MG63 (cell line): ENCODE measurements around the gene BTLA. TPM values are rescaled to one million over a fixed set of nuclear protein-coding genes. Genes with fewer than 3 reads are reported as not detected.
"Not testable (repeated sequence)": the region's sequence is repeated elsewhere in the genome, so short reads cannot be mapped to it uniquely, and the experiment has no call there.

Source experiments
- DNase-seq: peaks from one replicate; pipeline ENCODE4 v3.0.0-alpha.2; 2020
- H3K27me3 ChIP-seq: fragments of 250-450 bp; sonication (Bioruptor Pico); 2 replicates; pipeline ENCODE4 v1.5.1; 2020; ENCODE audit warnings: mild to moderate bottlenecking, moderate library complexity
- H3K36me3 ChIP-seq: fragments of 250-450 bp; sonication (Bioruptor Pico); 2 replicates; pipeline ENCODE4 v1.5.1; 2020; ENCODE audit warnings: mild to moderate bottlenecking, moderate library complexity
- H3K4me3 ChIP-seq: fragments of 250-450 bp; sonication (Bioruptor Pico); 2 replicates; pipeline ENCODE4 v1.5.1; 2020; ENCODE audit warnings: mild to moderate bottlenecking, moderate library complexity
- H3K9me3 ChIP-seq: fragments of 250-450 bp; sonication (Bioruptor Pico); 2 replicates; pipeline ENCODE4 v1.5.1; 2020; ENCODE audit warnings: mild to moderate bottlenecking, moderate library complexity
- total RNA-seq: library from RNA; depleted of rRNA; stranded (reverse); fragments of >200 nt; shearing (Covaris generic); gene quantifications from 2 replicates; pipeline ENCODE4 v1.2.3, GENCODE V29; 2014; ENCODE audit warnings: low replicate concordance

The BTLA gene
- total RNA-seq, 1 experiment from 2014 or later = not detected

DNA sequence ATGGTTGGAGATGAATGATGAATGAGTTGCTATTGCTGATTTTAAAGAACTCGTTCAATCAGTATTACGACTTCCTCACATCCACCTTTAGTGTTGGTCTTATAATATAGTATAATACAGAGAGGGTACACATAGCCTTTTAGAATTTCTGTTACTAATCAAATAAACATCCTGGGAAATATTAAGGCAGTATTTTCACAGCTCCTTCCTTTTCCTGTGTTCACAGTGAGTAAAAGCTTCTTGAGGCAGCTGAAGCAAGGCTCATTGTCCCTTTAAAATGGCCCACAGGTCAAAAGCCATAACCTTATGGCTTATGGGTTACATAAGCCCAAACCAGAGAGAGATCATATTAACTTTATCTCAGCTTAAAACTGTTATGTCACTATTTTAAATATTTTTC lies 1.3 kb upstream of the BTLA start:
- no peak overlapping the region for H3K4me3 ChIP-seq
- H3K9me3 ChIP-seq = no peaks in the 10 kb centered on the region
- no peaks in the 10 kb centered on the region for H3K36me3 ChIP-seq
- DNase-seq = no peak
- H3K27me3 ChIP-seq = peaks cover 2% of the 10 kb centered on the region

DNA sequence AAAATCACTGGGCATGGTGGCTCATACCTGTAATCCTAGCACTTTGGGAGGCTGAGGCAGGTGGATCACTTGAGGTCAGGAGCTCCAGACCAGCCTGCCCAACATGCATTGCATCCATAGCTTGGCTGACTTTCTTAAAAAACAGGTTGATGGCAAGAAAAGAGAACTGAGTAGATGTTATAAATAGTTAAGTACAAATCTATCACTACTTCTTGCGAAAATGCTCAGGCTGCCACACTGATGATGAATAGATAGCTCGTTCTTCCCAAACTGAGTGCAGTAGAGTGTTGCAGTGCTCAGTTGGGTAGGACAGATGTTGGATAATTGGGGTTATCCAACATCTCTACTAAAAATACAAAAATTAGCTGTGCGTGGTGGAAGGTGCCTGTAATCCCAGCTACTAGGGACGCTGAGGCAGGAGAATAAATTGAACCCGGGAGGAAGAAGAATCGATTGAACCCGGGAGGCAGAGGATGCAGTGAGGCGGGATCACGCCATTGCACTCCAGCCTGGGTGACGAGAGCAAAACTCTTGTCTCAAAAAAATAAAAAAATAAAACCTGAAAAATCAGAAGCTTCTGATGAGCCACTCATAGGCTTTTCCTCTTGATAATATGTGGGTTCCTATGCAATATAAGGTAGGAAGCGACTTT lies 1.2 kb downstream of the BTLA start:
- H3K36me3 ChIP-seq = no peaks in the 10 kb centered on the region
- peaks cover 2% of the 10 kb centered on the region for H3K27me3 ChIP-seq
- H3K4me3 ChIP-seq = no peak overlapping the region
- DNase-seq = no peak
- H3K9me3 ChIP-seq = no peaks in the 10 kb centered on the region

DNA sequence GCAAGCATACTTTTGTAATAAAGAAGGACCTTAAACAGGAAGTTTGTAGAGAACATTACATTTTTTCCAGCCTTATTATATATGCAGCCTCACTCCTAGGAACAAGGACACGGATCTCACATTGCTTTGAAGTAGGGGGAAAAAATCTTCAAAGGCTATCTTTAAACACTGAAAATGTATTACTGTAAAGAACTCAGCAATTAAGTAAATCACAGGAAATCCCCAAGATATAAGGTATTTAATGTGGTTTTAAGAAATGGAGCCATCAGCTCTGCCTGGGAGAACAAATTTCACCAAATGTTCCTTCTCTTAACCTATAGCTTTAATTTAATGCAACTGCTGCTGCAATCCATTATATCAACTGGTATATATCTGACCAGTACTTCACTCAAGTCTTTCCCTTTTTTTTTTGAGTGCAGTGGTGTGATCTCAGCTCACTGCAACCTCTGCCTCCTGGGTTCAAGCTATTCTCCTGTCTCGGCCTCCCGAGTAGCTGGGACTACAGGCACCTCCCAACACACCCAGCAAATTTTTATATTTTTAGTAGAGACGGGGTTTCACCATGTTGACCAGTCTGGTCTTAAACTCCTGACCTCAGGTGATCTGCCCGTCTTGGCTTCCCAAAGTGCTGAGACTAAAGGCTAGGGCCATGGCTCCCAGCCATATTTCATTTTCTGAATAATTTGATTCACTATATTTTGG lies 2.8 kb downstream of the BTLA start:
- no peak for DNase-seq

DNA sequence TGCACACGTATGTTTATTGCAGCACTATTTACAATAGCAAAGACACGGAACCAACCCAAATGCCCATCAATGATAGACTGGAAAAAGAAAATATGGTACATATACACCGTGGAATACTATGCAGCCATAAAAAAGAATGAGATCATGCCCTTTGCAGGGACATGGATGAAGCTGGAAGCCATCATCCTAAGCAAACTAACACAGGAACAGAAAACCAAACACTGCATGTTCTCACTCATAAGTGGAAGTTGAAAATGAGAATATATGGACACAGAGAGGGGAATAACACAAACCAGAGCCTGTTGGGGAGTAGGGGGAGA lies 4.9 kb downstream of the BTLA start:
- not testable (repeated sequence) for H3K4me3 ChIP-seq, H3K9me3 ChIP-seq, DNase-seq, H3K36me3 ChIP-seq, H3K27me3 ChIP-seq

More for the DNA sequence above, 2.8 kb downstream of the BTLA start:
- Histone ChIP-seq H3K27me3 (peaks cover 2% of the 10 kb centered on the region), H3K9me3 (no peaks in the 10 kb centered on the region), H3K4me3 (no peak overlapping the region), H3K36me3 (no peaks in the 10 kb centered on the region)

DNA sequence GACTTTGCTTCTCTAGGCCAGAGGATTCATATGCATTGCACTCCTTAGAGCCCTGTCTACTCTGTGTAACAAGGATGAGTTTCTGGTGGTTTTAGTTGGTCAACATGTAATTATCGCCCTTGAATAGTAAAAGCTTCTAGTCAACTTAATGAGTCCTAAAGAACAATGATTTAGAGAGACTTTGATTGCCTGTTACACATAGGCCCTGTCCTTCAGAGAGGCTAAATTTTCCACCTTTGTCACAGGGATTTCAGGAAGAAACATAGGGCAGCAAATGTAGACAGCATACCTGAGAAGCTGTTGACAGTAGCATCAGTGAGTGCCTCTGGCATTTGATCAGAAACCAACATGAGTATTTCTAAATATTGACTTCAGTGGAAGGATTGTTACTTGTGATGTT lies 7.1 kb downstream of the BTLA start:
- H3K9me3 ChIP-seq = no peaks in the 10 kb centered on the region
- peaks cover 2% of the 10 kb centered on the region; the same call in 1 of the 2 replicates for H3K27me3 ChIP-seq
- no peak for DNase-seq
- H3K36me3 ChIP-seq = no peaks in the 10 kb centered on the region
- no peak overlapping the region for H3K4me3 ChIP-seq

DNA sequence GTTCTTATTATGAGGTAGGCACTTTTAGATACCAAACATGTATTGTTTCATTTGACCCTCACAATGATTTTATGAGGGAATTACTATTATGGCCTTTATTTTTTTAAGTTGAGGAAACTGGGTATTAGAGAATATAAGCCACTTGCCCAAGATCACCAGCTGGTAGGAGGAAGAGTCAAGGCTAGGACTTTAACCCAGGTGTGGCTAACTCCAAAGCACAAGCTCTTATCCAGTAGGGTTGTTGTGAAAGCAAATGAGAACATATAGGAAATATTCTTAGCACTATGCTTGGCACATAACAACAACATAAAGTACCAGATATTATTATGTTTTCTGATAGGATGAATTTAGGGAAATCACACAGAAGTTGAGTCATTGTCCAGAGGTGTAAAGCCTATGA lies 7.9 kb downstream of the BTLA start:
- Histone ChIP-seq H3K9me3 (no peaks in the 10 kb centered on the region), H3K27me3 (peaks cover 2% of the 10 kb centered on the region; the same call in 1 of the 2 replicates), H3K36me3 (no peaks in the 10 kb centered on the region), H3K4me3 (no peak overlapping the region)
- DNase-seq = no peak

DNA sequence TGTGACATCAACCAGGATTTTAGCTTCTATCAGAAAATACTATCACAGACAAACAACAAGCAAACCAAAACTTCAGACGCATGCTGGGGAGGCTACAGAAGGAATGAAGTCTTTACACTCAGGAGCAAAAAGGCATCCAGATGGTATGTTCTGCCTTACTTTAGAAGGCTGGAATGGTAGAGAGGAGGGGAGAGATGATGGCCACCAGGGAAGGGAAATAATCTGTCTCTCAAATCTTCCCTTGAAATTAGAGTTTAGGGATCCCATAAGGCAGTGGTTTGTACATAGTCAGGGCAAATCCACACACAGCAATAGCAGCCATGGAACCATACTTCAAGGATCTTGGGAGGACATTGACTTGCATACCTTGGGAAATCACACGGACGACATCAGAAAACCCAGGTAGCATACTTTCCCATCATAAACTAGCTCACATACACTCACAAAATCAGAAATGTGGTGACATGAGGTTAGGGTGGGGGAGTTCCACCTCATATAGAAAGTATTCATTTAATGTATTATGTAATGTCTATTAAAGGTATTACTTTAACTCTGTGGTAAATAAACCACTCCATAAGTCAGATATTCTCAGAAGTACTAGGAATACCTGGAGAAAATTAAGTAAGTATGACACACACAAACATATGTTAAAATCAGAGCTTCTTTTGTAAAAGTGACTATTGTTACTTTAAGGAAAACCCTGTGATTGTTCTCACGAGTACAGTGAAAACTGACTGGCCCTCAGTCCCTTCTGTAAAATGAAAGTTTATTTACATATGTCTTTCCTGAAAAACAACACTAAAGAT lies 9.4 kb downstream of the BTLA start:
- H3K36me3 ChIP-seq = no peaks in the 10 kb centered on the region

DNA sequence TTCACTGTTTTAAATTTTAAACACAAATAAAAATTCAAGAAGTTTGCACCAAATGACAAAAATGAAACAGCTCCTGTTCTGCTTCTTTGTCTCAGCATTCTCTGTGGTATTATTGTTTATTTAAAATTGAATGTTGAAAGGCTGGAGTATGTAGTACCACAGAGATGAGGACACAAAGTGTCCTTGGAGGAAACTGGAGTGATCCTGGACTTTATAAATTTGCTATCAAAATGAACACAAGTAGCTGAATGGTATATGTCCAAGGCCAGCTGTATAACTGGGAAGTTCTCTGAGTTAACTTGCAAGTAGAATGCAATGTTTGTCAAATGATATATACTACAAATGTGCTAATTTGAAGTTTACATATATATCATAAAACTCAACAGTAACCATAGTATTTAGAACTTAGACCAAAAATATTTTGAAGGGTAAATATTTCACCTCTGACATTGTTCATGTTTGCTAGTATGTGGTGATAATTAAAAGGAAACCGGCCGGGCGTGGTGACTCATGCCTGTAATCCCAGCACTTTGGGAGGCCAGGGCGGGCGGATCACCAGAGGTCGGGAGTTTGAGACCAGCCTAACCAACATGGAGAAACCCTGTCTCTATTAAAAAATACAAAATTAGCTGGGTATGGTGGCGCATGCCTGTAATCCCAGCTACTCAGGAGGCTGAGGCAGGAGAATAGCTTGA lies 12.3 kb downstream of the BTLA start:
- H3K4me3 ChIP-seq = no peak overlapping the region
- H3K27me3 ChIP-seq = no peaks in the 10 kb centered on the region
- peak; percentile 39 for DNase-seq
- H3K36me3 ChIP-seq = no peaks in the 10 kb centered on the region
- H3K9me3 ChIP-seq = no peaks in the 10 kb centered on the region

More for the DNA sequence above, 9.4 kb downstream of the BTLA start:
- Histone ChIP-seq H3K27me3 (no peaks in the 10 kb centered on the region), H3K4me3 (no peak overlapping the region), H3K9me3 (no peaks in the 10 kb centered on the region)
- DNase-seq = no peak

DNA sequence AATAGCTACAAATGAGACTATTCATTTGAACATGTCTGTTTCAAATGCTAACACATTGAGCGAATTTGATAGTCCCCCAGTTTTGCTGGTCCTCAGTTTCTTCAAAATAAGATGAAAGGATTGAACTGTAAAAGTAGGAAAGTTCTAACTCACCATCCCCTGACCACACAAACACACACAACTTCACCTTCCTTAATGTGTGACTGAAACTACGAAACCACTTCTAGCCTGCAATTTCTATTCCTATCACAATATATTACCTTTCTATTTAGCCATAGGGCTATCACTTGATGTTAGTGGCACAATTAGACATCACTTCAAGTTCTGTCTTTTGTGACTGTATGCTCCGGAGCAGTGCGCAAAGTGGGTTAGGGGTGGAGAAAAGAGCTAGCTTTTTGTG lies 14.9 kb downstream of the BTLA start:
- DNase-seq = no peak
- no peaks in the 10 kb centered on the region for H3K27me3 ChIP-seq
- no peaks in the 10 kb centered on the region for H3K9me3 ChIP-seq
- no peak overlapping the region for H3K4me3 ChIP-seq
- no peaks in the 10 kb centered on the region for H3K36me3 ChIP-seq

DNA sequence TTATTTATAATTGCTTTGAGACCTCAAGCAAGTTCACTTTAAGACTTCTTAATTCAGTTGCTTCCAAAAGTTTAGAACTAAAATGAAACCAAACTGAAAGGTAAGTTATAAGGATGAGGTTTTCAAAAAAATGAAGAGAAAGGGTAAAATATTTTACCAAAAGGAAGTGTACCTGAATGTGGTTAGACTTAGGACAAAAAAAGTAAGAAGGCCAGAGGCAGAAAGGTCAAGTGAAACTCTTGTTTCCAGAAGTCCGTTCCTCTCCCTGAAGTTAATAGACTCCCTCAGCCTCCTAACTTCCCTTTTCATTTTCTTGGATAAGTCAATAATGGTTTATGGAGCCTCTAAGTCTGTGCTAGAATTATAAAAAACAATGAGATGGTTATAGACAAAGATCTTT lies 16.6 kb downstream of the BTLA start:
- 0 out of 2 replicates have a peak, but pooled peaks cover 4% of the 10 kb centered on the region for H3K9me3 ChIP-seq
- H3K4me3 ChIP-seq = no peak overlapping the region
- DNase-seq = no peak
- H3K27me3 ChIP-seq = no peaks in the 10 kb centered on the region; the same call in 1 of the 2 replicates
- no peaks in the 10 kb centered on the region for H3K36me3 ChIP-seq

DNA sequence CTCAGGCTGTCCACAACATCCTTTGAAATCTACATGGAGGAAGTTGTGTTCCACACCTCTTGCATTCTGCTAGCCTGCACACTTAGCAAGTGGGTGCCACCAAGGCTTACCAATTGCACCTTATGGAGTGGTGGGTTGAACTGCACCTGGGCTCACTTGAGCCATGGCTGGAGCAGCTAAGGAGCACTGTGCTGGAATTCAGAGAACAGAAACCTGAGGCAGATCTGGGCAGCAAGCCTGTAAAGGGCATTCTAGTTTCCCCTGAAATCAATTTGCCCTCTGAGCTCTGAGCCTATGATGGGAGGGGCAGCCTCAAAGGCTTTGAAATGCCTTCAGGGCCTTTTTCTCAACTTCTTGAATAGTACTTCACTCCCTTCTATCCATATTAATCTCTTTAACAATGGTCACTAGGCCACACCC lies 18.0 kb downstream of the BTLA start:
- Histone ChIP-seq H3K27me3 (peaks cover 4% of the 10 kb centered on the region), H3K36me3 (no peaks in the 10 kb centered on the region), H3K4me3 (no peak overlapping the region), H3K9me3 (0 out of 2 replicates have a peak, but pooled peaks cover 4% of the 10 kb centered on the region)
- no peak for DNase-seq

DNA sequence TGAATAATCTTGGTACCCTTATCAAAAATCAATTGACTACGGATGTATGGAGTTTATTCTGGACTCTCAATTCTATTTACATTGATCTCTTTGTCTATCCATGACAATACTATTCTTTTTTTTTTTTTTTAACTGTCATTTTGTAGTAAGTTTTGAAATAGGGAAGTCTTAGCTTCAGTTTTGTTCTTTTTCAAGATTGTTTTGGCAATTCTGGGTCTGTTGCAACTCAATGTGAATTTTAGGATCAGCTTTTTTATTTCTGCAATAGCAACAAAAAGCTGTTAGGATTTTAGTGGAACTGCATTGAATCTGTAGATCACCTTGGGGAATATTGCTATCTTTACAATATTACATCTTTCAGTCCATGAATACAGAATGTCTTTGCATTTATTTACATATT lies 21.4 kb downstream of the BTLA start:
- H3K9me3 ChIP-seq = 0 out of 2 replicates have a peak, but pooled peaks cover 4% of the 10 kb centered on the region
- no peaks in the 10 kb centered on the region for H3K36me3 ChIP-seq
- no peak for DNase-seq
- H3K27me3 ChIP-seq = peaks cover 11% of the 10 kb centered on the region
- no peak overlapping the region for H3K4me3 ChIP-seq

DNA sequence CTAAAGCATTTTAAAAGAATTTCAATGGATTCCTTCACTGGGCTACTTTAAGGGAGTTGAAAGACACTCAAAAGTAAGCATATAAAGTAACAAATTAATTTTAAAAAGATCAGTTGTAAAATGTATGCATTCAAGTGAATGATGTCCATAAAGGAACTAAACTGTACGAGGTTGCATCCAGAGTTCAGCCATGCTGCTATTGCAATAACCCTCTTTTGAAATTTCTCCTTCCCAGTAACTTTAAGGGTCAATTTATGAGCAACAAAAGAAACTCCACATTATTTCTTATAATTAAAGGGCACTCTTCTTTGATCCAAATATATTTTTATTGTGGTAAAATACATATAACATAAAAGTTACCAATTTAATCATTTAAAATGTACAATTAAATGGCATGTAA lies 22.9 kb downstream of the BTLA start:
- DNase-seq = no peak
- Histone ChIP-seq H3K27me3 (peaks cover 11% of the 10 kb centered on the region), H3K4me3 (no peak overlapping the region), H3K9me3 (0 out of 2 replicates have a peak, but pooled peaks cover 4% of the 10 kb centered on the region), H3K36me3 (no peaks in the 10 kb centered on the region)

DNA sequence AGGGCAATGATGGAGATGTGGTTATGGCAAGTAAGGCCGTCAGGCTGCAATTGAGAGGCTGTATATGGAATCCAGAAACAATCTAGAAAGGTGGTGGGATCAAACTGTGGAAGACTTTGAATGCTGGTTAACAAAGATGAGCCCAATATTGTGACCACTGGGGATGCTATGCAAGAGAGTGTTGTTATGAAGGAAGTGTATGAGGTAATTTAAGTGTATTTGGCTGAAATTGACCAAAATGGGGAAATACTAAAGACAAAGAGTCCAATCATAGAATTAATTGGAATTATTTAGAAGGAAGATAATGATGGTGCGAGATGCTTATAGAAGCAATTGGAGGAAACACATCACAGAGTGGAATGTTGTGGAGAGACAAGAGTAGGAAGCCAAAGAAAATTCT lies 24.5 kb downstream of the BTLA start:
- 0 out of 2 replicates have a peak, but pooled peaks cover 4% of the 10 kb centered on the region for H3K9me3 ChIP-seq
- DNase-seq = no peak
- H3K27me3 ChIP-seq = peaks cover 21% of the 10 kb centered on the region
- H3K36me3 ChIP-seq = no peaks in the 10 kb centered on the region
- no peak overlapping the region for H3K4me3 ChIP-seq

DNA sequence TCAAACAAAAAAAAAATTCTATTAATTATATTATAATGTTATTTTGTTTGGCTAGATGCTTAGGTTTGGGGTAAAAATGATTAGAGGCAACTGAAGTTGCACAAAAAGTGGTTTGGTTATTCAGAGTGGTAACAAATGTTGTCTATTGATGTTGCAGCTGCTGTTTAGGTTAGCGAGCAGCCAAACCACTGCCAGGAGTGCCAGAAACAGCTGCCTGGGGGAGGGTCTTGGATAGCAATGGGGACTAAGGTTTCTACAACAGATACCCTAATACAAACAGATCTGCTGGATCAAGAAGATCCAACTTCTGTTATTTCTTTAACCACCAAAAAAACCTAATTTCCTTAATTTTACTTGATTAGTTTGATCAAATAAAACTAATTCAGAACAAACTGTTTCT lies 26.6 kb downstream of the BTLA start:
- Histone ChIP-seq H3K27me3 (peaks cover 27% of the 10 kb centered on the region), H3K36me3 (no peaks in the 10 kb centered on the region), H3K9me3 (no peaks in the 10 kb centered on the region), H3K4me3 (no peak overlapping the region)
- no peak for DNase-seq

DNA sequence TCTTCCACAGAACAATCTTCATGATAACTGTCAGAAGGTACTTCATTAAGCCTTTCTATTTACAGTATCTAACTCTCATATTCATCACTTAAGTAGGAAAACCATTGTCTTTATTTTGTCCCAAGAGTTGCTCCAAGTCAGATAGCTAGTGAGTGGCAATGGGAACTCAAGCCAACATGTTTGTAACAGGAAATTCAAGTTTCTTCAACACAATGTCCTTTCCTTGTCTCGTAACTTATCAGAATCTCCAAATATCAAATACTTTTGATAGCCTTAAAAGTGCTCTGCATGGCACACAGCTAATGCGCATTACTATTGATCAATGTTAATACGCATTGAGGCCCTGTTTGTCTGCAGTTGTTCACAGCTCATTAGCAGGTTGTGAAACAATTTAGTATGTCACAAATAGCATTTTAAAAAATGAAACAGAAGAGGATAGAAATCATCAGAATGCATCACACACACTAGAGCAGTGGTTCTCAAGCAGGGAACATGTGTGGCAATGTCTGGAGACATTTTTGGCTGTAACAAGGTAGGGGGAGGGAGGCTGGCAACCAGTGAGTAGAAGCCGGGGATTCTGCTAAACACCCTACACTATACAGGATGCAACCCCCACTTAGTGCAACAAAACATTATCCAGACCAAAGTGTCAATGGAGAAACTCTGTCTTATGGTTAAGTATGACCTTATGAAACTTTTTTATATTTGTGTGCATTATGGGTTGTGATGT lies 27.5 kb downstream of the BTLA start:
- Histone ChIP-seq H3K36me3 (no peaks in the 10 kb centered on the region), H3K27me3 (peaks cover 25% of the 10 kb centered on the region), H3K9me3 (no peaks in the 10 kb centered on the region), H3K4me3 (no peak overlapping the region)
- DNase-seq = no peak
